ENCODE measurements around the gene SCARB1. TPM values are rescaled to one million over a fixed set of nuclear protein-coding genes. Genes with fewer than 3 reads are reported as not detected.

The SCARB1 gene
- total RNA-seq, 4 donors from 2014 or later, result 18.6 to 41.8 (median 26.7) TPM

DNA sequence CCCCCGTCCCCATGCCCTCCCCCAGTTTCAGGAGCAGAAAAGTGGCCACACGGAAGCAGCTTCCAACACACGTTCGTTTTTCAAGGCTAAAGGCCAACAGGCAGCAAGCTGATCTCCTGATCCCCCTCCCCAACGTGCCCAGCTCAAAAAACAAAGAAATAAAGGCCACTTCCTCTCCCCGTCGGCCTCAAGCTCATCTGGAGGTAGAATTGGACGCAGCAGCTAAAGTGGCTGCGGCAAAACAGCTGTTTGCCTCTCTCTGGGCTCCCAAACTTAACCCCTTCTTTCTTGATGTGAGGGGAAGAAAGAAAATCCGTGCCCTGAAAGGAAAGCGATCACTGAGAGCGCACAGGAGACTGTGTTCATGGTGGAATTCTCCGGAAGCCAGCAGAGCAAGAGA lies 66.3 kb downstream of the SCARB1 start:
- WGBS, 2 donors, result 70 to 75% methylated on average over 13 of the region's 13 CpGs
- DNase-seq (ENCODE audit: low spot score in 2 of 2), result no peak
- no peak for TF ChIP-seq POLR2A (IDR thresholded peaks at IDR 0.05)
- TF ChIP-seq, protein P1, sequence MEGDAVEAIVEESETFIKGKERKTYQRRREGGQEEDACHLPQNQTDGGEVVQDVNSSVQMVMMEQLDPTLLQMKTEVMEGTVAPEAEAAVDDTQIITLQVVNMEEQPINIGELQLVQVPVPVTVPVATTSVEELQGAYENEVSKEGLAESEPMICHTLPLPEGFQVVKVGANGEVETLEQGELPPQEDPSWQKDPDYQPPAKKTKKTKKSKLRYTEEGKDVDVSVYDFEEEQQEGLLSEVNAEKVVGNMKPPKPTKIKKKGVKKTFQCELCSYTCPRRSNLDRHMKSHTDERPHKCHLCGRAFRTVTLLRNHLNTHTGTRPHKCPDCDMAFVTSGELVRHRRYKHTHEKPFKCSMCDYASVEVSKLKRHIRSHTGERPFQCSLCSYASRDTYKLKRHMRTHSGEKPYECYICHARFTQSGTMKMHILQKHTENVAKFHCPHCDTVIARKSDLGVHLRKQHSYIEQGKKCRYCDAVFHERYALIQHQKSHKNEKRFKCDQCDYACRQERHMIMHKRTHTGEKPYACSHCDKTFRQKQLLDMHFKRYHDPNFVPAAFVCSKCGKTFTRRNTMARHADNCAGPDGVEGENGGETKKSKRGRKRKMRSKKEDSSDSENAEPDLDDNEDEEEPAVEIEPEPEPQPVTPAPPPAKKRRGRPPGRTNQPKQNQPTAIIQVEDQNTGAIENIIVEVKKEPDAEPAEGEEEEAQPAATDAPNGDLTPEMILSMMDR (IDR thresholded peaks at IDR 0.05), result no peak
- no peak overlapping the region for H3K4me3 ChIP-seq (ENCODE audit: low read depth, poor library complexity, severe bottlenecking)
- intact Hi-C loops (cut with DNase I; ENCODE audit: low total_unique reads), result no loop called here

DNA sequence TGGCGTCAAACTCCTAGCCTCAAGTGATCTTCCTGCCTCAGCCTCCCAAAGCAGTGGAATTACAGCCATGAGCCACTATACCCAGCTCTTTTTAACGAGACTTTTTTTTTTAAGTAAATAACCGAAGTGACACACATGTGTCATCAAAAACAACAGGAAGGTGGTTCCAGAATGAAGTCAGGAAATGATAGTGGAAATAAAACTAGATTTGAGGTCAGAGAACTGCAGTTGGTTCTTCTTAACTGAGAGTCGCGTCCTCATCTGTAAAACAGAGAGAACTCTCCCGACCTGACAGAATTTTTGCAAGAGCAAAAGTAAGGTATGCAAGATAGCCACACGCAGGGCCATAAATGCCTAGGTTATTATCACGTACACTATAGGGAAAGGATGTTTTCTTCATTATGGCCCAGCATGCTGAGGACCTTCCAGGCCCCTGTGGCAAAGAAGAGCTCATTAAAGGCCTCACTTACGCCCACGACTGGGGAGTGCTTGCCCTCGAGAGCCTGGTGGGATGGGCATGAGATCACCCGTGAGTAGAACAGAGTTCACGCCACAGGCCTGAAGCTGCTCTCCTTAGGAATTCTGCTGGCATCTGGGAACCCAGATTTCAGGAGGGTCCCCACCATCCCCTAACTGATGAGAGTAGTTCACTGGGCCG lies 67.2 kb downstream of the SCARB1 start:
- TF ChIP-seq, protein P1 (IDR thresholded peaks at IDR 0.05), result no peak
- no peak for TF ChIP-seq POLR2A (IDR thresholded peaks at IDR 0.05)
- intact Hi-C loops (cut with DNase I; ENCODE audit: low total_unique reads), result no loop called here
- H3K4me3 ChIP-seq (ENCODE audit: low read depth, poor library complexity, severe bottlenecking), result no peak overlapping the region
- no peak for DNase-seq (ENCODE audit: low spot score in 2 of 2)
- WGBS, 2 donors, result 73 to 79% methylated on average over 14 of the region's 14 CpGs

DNA sequence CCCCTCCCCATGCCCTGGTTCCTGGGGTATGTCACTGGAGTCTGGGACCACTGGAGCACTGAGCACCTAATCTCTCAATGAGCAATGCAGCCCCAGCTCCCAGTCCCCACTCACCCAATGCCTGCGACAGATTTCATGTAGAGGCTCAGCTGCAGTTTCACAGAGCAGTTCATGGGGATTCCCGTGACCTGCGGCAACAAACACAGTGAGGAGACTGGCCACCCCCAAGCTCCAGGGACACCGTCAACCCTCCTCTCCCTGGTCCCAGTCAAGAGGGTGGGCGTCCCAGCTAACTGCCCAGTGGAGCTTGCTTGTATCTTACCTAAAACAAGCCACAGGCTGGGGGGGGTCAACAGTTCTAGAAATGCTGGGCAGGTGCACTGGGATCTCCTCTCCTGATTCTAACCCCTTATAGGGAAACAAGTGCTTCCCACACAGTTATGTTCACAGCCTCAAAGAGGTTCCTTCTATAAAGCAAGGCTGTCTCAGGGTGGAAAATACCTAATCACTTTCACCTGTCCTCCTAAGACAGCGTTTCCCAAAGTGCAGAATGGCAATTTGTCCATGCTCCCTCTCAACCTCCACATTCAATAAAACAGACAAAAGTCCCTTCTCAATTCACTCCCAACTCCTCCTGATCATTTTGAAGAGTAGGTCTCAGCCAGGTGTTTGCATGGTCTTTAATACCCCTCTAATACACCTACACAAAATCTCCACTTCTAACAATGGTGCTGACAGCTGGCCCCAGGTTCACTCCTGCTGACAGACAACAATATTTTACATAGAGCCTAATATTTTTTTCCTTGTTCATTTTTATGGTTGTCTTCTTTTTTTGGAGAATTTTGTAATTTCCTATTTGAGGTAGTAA lies 68.3 kb downstream of the SCARB1 start:
- 82 to 88% methylated on average over 5 to 6 of the region's 6 CpGs for WGBS, 2 donors
- DNase-seq (ENCODE audit: low spot score in 2 of 2), result no peak
- TF ChIP-seq, protein P1 (IDR thresholded peaks at IDR 0.05), result no peak
- TF ChIP-seq POLR2A (IDR thresholded peaks at IDR 0.05), result no peak
- H3K4me3 ChIP-seq (ENCODE audit: low read depth, poor library complexity, severe bottlenecking), result no peak overlapping the region
- intact Hi-C loops (cut with DNase I; ENCODE audit: low total_unique reads), result no loop called here

DNA sequence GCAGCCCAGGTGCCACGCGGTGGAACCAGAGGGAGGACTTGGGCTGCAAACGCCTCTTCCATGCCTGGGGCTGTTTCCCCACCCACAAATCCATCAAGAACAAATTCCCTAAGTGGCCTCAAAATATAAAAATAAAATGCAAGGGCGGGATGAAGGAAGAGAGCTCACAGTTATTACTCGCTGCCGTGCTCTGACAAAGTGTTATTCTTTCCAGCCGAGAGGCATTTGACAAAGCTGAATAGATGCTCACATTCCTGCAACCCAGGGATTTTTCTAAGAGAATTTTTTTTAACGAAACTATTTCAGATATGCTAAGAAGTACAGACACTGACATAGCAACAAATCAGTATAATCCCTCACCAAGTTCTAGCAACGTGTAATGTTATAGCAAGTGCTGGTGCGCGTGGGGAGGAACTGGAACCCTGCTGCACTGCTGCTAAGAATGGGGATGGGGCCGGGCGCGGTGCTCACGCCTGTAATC lies 70.7 kb downstream of the SCARB1 start:
- TF ChIP-seq, protein P1 (IDR thresholded peaks at IDR 0.05), result no peak
- TF ChIP-seq POLR2A (IDR thresholded peaks at IDR 0.05), result no peak
- 76 to 83% methylated on average over 15 of the region's 15 CpGs for WGBS, 2 donors

DNA sequence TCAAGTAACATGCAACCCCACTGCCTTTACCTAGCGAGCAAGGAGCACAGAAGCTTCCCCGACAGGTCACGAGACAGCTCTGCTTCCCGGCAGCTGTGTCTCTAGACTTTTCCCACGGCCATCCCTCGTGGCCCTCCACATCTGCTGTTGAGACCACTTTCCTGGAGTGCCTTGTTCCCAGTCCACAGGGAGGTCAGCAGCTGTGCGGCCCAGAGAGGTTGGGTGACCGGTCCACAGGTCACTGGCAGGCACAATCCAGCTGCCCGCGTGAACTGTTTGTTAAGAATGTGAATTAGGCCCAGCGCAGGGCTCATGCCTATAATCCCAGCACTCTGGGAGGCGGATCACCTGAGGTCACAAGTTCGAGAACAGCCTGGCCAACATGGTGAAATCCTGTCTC lies 71.5 kb downstream of the SCARB1 start:
- intact Hi-C loops (cut with DNase I; ENCODE audit: low total_unique reads), result no loop called here
- DNase-seq (ENCODE audit: low spot score in 2 of 2), result no peak
- TF ChIP-seq, protein P1 (IDR thresholded peaks at IDR 0.05), result no peak
- TF ChIP-seq POLR2A (IDR thresholded peaks at IDR 0.05), result no peak
- WGBS, 2 donors, result 95 to 96% methylated on average over 13 of the region's 13 CpGs
- H3K4me3 ChIP-seq (ENCODE audit: low read depth, poor library complexity, severe bottlenecking), result no peak overlapping the region

More for the DNA sequence above, 70.7 kb downstream of the SCARB1 start:
- no peak for DNase-seq (ENCODE audit: low spot score in 2 of 2)
- no peak overlapping the region for H3K4me3 ChIP-seq (ENCODE audit: low read depth, poor library complexity, severe bottlenecking)
- intact Hi-C loops (cut with DNase I; ENCODE audit: low total_unique reads), result no loop called here

Data from lower leg skin (tissue), 4 donors.